PC-9 (cell line): Measurements from ENCODE around the gene OR56B1. TPM values are rescaled to one million over a fixed set of nuclear protein-coding genes. Genes with fewer than 3 reads are reported as not detected.

Source experiments
- BruUV-seq: library from RNA; stranded (reverse); fragments of 400-500 nt; replicated peaks from 2 replicates; lab custom pipeline; 2021; lab: Mats Ljungman, UMichigan
- CTCF ChIA-PET: fragments of 300-600 bp; sonication (Branson Sonifier 250); formaldehyde crosslinking; loops from one replicate; lab custom pipeline; 2022; ENCODE audit warnings: antibody characterized with exemption; lab: Charles Lee
- POLR2A ChIA-PET: fragments of 300-600 bp; sonication (Branson Sonifier 250); formaldehyde crosslinking; loops from one replicate; lab custom pipeline; 2022; ENCODE audit warnings: antibody characterized with exemption; ENCODE audit not compliant: unreplicated experiment; lab: Charles Lee
- DNase-seq, 2 experiments: peaks; one replicate each; pipeline versions ENCODE4 v3.0.0 to v3.0.0-alpha.2; 2015 to 2022; ENCODE audit warnings: mixed read lengths in 1 of 2
- H2AFZ ChIP-seq: fragments of 200-600 bp; sonication (generic); 2 replicates; pipeline ENCODE4 v1.8.1; 2017; ENCODE audit warnings: antibody characterized with exemption
- H3F3A ChIP-seq: fragments of 200-600 bp; sonication (generic); 2 replicates; pipeline ENCODE4 v1.8.1; 2017; ENCODE audit warnings: antibody characterized with exemption, mild to moderate bottlenecking, low read depth; ENCODE audit not compliant: insufficient read depth
- H3K27ac ChIP-seq: fragments of 200-600 bp; sonication (generic); 2 replicates; pipeline ENCODE4 v1.6.1; 2016; ENCODE audit warnings: mixed run types
- H3K27me3 ChIP-seq: fragments of 200-600 bp; sonication (generic); 2 replicates; pipeline ENCODE4 v1.6.1; 2016; ENCODE audit warnings: low read depth, mixed run types; ENCODE audit not compliant: insufficient read depth
- H3K36me3 ChIP-seq: fragments of 200-600 bp; sonication (generic); 2 replicates; pipeline ENCODE4 v1.6.1; 2016; ENCODE audit warnings: low read depth, mixed run types
- H3K4me1 ChIP-seq: fragments of 200-600 bp; sonication (generic); replicated peaks from 2 replicates; pipeline ENCODE4 v1.6.1; 2016; ENCODE audit warnings: mixed run types; ENCODE audit not compliant: insufficient read depth
- H3K4me2 ChIP-seq: fragments of 200-600 bp; sonication (generic); 2 replicates; pipeline ENCODE4 v1.6.1; 2017; ENCODE audit warnings: mixed run types
- H3K4me3 ChIP-seq: fragments of 200-600 bp; sonication (generic); 2 replicates; pipeline ENCODE4 v1.6.1; 2016; ENCODE audit warnings: mixed run types
- H3K79me2 ChIP-seq: fragments of 200-600 bp; sonication (generic); 2 replicates; pipeline ENCODE4 v1.6.1; 2017; ENCODE audit warnings: low read depth, mixed run types
- H3K9me2 ChIP-seq: fragments of 200-600 bp; sonication (generic); 2 replicates; pipeline ENCODE4 v1.8.1; 2017; ENCODE audit warnings: mild to moderate bottlenecking; ENCODE audit not compliant: insufficient read depth
- H3K9me3 ChIP-seq: fragments of 200-600 bp; sonication (generic); 2 replicates; pipeline ENCODE4 v1.8.1; 2016; ENCODE audit warnings: low read depth; ENCODE audit not compliant: insufficient read depth
- H4K20me1 ChIP-seq: fragments of 200-600 bp; sonication (generic); 2 replicates; pipeline ENCODE4 v1.8.1; 2017; ENCODE audit not compliant: insufficient read depth
- CTCF ChIP-seq: fragments of 200-600 bp; sonication (generic); conservative IDR thresholded peaks from 2 replicates; pipeline ENCODE4 v1.6.1; 2017; ENCODE audit warnings: mixed run types, antibody characterized with exemption, mild to moderate bottlenecking, moderate library complexity
- EZH2 ChIP-seq: fragments of 200-600 bp; sonication (generic); IDR thresholded peaks from 2 replicates; pipeline ENCODE4 v1.8.0; 2017; ENCODE audit warnings: antibody characterized with exemption, low read depth
- intact Hi-C: fragments of 100-400 bp; cut with micrococcal nuclease; formaldehyde crosslinking; loops from one replicate; pipeline ENCODE4 v1.10.0; 2022; ENCODE audit not compliant: unreplicated experiment
- total RNA-seq: library from RNA; stranded (reverse); gene quantifications from 2 replicates; pipeline ENCODE4 v1.2.3, GENCODE V29; 2021

OR56B1 gene
- total RNA-seq, 1 experiment from 2014 or later, result not detected

- H3K36me3 ChIP-seq, result no peaks in the 10 kb centered on the region
- no peaks in the 10 kb centered on the region for H3F3A ChIP-seq
- no peak overlapping the region for H3K4me3 ChIP-seq
- BruUV-seq, result no TSS peak
- intact Hi-C loops, result no loop called here
- H4K20me1 ChIP-seq, result no peaks in the 10 kb centered on the region
- H3K79me2 ChIP-seq, result no peaks in the 10 kb centered on the region
- no peak overlapping the region for H3K4me2 ChIP-seq
- TF ChIP-seq EZH2, result no peak
- no peak for TF ChIP-seq CTCF
- no peak for DNase-seq
- ChIA-PET POLR2A (no interaction called here), CTCF (no interaction called here)
- H3K9me2 ChIP-seq, result no peaks in the 10 kb centered on the region
- H3K4me1 ChIP-seq, result no peaks in the 10 kb centered on the region
- no peak overlapping the region for H3K27ac ChIP-seq
- no peaks in the 10 kb centered on the region for H3K9me3 ChIP-seq
- H2AFZ ChIP-seq, result no peak overlapping the region
- no peaks in the 10 kb centered on the region for H3K27me3 ChIP-seq
Measured at GRCh38 chr11:5694642-5695041, 41.6 kb upstream of the OR56B1 start.

GRCh38 chr11:5695580-5695979 lies 40.7 kb upstream of the OR56B1 start:
- no peaks in the 10 kb centered on the region for H3K27me3 ChIP-seq
- intact Hi-C loops, result no loop called here
- BruUV-seq, result no TSS peak
- no peak overlapping the region for H2AFZ ChIP-seq
- H3K36me3 ChIP-seq, result no peaks in the 10 kb centered on the region
- no peak for DNase-seq
- no peaks in the 10 kb centered on the region for H3K9me3 ChIP-seq
- no peak overlapping the region for H3K4me2 ChIP-seq
- H3K4me1 ChIP-seq, result no peaks in the 10 kb centered on the region
- TF ChIP-seq EZH2 (no peak), CTCF (no peak)
- H3K4me3 ChIP-seq, result no peak overlapping the region
- no peaks in the 10 kb centered on the region for H4K20me1 ChIP-seq
- no peak overlapping the region for H3K27ac ChIP-seq
- no peaks in the 10 kb centered on the region for H3F3A ChIP-seq
- no peaks in the 10 kb centered on the region for H3K9me2 ChIP-seq
- ChIA-PET CTCF (no interaction called here), POLR2A (no interaction called here)
- no peaks in the 10 kb centered on the region for H3K79me2 ChIP-seq

DNA sequence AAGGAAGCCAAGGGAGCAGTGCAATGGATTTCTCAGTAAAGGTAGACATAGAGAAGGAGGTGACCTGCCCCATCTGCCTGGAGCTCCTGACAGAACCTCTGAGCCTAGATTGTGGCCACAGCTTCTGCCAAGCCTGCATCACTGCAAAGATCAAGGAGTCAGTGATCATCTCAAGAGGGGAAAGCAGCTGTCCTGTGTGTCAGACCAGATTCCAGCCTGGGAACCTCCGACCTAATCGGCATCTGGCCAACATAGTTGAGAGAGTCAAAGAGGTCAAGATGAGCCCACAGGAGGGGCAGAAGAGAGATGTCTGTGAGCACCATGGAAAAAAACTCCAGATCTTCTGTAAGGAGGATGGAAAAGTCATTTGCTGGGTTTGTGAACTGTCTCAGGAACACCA lies 40.0 kb upstream of the OR56B1 start:
- no peaks in the 10 kb centered on the region for H3K4me1 ChIP-seq
- H3K9me3 ChIP-seq, result no peaks in the 10 kb centered on the region
- H3F3A ChIP-seq, result no peaks in the 10 kb centered on the region
- H3K4me2 ChIP-seq, result no peak overlapping the region
- H3K9me2 ChIP-seq, result no peaks in the 10 kb centered on the region
- ChIA-PET POLR2A (no interaction called here), CTCF (no interaction called here)
- BruUV-seq, result no TSS peak
- H3K4me3 ChIP-seq, result no peak overlapping the region
- no peaks in the 10 kb centered on the region for H3K36me3 ChIP-seq
- no peaks in the 10 kb centered on the region for H3K27me3 ChIP-seq
- no peaks in the 10 kb centered on the region for H3K79me2 ChIP-seq
- DNase-seq, result no peak
- no peaks in the 10 kb centered on the region for H4K20me1 ChIP-seq
- intact Hi-C loops, result no loop called here
- H3K27ac ChIP-seq, result no peak overlapping the region
- H2AFZ ChIP-seq, result no peak overlapping the region
- no peak for TF ChIP-seq CTCF
- TF ChIP-seq EZH2, result no peak
